HPDE6-E6E7 (cell line): ENCODE measurements around the gene MAP4K3.
"Not testable (repeated sequence)": the region's sequence is repeated elsewhere in the genome, so short reads cannot be mapped to it uniquely, and the experiment has no call there.

Source experiments
- DNase-seq: peaks from one replicate; pipeline ENCODE4 v3.0.0; 2011; ENCODE audit warnings: missing footprints; ENCODE audit errors: extremely low spot score

The MAP4K3 gene

GRCh38 chr2:39375917-39376316 lies 61.2 kb downstream of the MAP4K3 start:
- DNase-seq = no peak

- no peak for DNase-seq
These were observed 63.8 kb downstream of the MAP4K3 start for GRCh38 chr2:39373181-39373802.

GRCh38 chr2:39370101-39370500 lies 67.0 kb downstream of the MAP4K3 start:
- no peak for DNase-seq

- DNase-seq = no peak
These were observed 68.2 kb downstream of the MAP4K3 start for GRCh38 chr2:39368846-39369245.

GRCh38 chr2:39368376-39368775 lies 68.7 kb downstream of the MAP4K3 start:
- DNase-seq = no peak

GRCh38 chr2:39362595-39362994 lies 74.5 kb downstream of the MAP4K3 start:
- DNase-seq = no peak

GRCh38 chr2:39361511-39361910 lies 75.6 kb downstream of the MAP4K3 start:
- DNase-seq = no peak

- not testable (repeated sequence) for DNase-seq
These were observed 76.7 kb downstream of the MAP4K3 start for GRCh38 chr2:39360342-39360741.

GRCh38 chr2:39359453-39360038 lies 77.5 kb downstream of the MAP4K3 start:
- DNase-seq = no peak

- no peak for DNase-seq
These were observed 80.0 kb downstream of the MAP4K3 start for GRCh38 chr2:39356922-39357639.

- DNase-seq = no peak
These were observed 86.4 kb downstream of the MAP4K3 start for GRCh38 chr2:39350658-39351057.

GRCh38 chr2:39338502-39338901 lies 98.6 kb downstream of the MAP4K3 start:
- no peak for DNase-seq

- DNase-seq = no peak
These were observed 101.2 kb downstream of the MAP4K3 start for GRCh38 chr2:39335930-39336329.

- DNase-seq = no peak
These were observed 102.1 kb downstream of the MAP4K3 start for GRCh38 chr2:39334978-39335377.

- no peak for DNase-seq
These were observed 102.6 kb downstream of the MAP4K3 start for GRCh38 chr2:39334529-39334928.

GRCh38 chr2:39326644-39327043 lies 110.4 kb downstream of the MAP4K3 start:
- no peak for DNase-seq

GRCh38 chr2:39325966-39326365 lies 111.1 kb downstream of the MAP4K3 start:
- no peak for DNase-seq

GRCh38 chr2:39321056-39322035 lies 115.7 kb downstream of the MAP4K3 start:
- not testable (repeated sequence) for DNase-seq

GRCh38 chr2:39320162-39320561 lies 116.9 kb downstream of the MAP4K3 start:
- no peak for DNase-seq

- no peak for DNase-seq
These were observed 123.5 kb downstream of the MAP4K3 start for GRCh38 chr2:39313575-39313974.

- DNase-seq = no peak
These were observed 125.6 kb downstream of the MAP4K3 start for GRCh38 chr2:39311469-39311868.

- no peak for DNase-seq
These were observed 128.3 kb downstream of the MAP4K3 start for GRCh38 chr2:39308778-39309177.
